ENCODE data around the gene HTRA2.

HTRA2 gene

DNA sequence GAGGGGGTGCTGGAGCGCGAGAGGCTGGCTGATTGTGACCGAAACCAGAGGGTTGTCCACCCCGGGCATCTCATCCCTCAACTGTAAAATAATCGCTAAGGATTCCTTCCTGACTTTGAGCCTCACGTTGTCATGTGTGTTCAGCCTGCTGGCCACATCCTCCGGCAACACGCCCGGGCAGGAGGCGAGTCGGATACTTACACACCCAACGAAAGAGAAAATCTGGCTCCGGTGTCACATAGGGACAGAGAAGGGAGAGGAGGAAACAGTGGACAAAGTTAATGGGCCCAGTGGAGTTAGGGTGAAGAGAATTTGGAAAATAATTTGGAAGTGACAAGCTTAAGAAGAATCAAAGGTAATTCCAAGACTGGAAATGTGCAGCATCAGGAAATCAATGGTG, 13.1 kb upstream of the HTRA2 start:
- DNase-seq = no peak

DNA sequence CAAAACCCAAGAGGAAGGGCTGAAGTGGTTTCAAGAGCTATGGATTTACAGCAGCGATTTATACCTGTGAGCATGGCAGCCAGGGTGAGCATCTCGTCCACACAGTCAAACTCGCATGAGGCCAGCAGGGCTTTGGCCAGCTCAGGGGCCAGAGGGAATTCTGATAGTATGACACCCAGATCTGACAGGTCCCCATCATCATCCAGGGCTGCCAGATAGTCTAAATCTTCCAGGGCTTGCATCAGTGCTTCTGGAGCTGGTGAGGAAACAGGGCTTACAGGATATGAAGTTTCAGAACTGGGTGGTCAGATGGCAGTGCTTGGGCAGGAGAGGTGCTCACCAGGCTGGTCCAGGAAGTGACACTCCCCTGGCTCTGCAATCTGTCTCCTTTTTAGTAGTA, 7.2 kb upstream of the HTRA2 start:
- no peak for DNase-seq

DNA sequence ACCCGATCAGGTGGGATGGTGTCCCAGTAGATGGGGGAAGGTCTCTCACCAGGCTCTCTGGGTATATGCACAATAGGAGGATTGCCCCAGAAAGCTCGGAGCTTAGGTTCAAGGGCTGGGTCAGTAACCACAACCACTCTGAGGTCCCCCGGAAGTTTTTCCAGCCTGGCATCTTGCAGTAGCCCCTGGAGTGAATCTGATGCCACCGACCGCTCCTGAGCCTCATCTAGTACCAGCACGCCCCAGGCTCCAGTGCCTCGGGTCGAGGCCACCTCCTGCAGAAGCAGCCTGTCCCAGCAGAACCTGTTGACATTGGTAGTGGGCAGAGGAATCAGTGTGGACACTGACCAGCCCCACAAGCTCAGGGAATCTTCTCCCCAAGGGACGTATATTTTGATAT, 5.7 kb upstream of the HTRA2 start:
- DNase-seq = no peak

DNA sequence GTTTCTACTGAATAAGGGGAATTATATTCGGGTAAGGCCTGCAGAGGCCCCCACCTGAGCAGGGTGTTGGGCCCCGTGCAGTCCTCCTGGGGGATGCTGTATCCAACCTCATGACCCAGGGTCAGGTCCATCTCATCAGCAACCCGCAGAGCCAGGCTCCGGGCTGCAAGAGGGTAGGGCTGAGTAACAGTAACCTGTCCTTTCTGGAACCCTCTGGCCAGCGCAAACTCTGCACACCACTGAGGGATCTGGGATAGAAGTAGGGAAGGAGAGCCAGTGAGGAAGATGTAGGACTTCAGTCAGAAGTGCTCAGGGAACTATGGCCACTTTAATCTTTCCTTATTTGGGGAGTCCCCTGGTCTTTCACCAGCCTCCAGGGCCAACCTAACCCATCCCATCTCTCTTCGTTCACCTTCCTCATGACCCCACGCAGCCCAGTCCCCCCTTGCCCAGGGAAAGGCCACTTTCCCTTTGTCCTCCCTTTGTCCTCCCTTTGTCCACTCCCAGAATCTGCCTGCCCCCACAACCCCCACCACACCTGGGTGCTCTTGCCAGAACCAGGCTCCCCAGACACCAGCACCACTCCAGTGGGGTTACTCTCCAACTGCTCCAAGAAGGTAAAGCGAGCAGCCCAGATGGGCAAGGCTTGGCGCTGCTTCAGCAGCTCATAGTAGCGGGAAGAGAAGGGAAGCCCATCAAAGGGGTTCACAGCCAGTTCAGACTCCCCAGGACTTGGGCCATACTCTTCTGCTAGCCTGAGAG, 4.6 kb upstream of the HTRA2 start:
- no peak for DNase-seq

DNA sequence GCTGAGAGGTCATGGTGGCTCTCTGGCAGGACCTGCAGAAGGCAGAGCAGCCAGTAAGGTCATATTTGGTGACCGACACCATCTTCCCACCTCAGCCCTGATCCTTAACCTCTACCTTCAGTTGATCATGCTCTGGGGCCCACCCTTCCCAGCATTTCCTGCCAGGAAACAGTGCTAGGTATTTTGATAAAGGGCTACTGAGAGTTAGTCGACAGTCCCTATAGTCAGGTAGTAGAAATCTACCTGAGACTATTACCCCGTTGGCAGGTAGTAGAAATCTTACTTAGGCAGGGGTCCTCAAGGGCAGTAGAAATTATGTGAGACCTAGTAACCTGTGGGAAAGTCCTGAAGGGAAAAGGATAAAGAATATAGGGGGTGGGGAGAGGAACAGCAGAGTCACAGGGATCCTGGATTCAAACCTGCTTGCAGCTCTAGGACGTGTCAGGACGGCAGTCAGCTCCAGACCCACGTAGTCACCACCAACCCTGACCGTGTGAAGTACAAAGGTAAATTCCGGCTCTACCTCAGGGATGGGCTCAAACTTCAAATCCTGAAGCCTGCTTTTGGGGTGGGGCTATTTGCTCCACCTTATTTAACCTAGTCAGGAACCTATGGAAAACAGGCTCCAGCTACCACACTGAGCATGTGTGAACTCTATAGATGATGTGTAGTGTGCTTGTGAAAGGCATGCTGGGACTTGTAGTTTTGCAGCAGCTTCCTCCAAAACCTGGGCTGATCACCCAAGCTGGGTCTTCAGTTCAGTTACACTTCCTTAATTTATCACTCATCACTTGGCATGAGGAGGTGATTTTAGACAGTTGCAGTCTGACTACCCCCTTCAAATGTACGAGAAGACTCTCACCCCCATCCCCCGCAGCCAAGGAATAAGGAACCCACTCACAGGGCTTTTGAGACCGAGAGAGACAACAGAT, 3.8 kb upstream of the HTRA2 start, which contains the start of gene DQX1:
DQX1 (minus strand) TSS at position 515 of the 932 bp plus-strand sequence; CDS start at position 13, 502 bp downstream.
- peak; percentile 65 for DNase-seq

DNA sequence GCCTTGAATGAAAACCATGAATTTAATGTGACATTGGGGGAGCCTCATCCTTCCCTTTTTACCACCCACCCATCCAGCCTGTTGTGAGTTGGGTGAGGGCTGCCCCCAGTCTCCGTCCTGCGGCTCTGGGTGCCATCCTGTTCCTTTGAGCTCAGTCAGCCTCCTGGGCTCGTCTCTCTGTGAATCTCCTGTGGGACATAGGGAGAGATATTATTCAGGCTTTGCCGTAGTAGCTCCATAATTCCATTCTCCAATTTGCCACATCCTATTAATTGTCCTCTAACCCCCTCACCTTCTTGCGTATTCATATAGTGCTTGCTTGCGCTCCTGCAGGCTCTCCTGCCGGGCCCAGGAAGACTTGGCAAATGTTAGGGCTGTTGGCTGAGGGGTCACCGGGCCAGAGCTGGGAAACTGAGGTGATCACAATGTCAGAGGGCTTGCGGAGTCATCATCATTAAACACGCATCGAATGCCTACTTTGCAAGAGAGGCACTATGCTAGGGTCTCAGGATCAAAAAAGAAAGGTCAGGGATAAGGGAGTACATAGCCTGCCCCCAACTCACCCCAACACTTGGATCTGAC, 3.0 kb upstream of the HTRA2 start:
- no peak for DNase-seq

DNA sequence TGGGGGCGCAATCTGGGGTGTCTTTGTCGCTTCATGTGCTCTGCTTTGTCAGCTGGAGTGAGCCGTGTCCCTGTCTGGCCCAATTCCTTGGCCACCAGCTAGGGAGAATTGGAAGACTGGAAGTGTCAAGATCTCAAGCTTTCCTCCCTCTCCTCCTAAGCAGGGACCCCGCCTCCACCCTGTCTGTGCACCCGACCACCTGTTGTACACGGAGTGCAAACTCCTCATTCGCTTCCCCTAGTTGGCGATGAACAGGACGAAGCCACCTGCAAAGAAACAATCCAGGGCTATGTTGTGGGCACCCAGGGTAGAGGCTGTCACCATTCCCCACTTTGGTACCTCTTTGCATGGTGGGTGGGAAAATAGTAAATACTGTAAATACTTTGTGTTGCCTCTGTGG, 2.0 kb upstream of the HTRA2 start:
- DNase-seq = no peak

DNA sequence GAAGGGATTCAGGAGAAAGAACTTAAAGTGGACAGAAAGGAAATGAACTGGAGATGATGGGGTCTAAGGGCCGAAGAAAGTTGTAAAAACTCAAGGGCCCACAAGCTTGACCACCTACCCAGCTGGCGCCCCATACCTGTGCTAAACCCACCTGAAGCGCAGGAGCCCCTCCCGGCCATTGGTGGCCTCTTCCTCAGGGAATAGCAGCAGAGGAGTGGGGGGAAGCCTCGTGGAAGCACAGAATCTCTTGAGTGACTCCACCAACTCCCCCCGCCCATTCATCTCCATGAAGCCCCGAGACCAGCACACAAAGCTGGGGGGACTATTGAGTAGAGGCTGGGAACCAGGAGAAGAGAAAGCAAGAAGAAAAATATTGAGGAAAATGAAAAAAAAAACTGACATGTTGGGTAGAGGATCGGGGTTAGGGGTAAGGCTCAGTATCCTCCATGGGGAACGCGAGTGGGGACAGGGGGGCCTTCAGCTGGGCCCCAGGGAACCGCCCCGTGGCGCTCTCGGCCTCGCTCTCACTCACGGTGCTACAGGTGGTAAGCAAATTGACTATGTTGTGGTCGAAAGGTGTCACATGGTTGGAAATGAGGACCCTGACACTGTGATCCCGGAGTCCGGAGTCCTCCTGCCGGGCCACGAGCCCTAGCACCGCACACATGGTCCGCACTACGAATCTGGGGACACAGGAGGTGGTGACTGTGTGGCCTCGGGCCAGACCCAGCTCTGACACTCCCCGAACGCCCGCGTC, 955 bp upstream of the HTRA2 start:
- no peak for DNase-seq

DNA sequence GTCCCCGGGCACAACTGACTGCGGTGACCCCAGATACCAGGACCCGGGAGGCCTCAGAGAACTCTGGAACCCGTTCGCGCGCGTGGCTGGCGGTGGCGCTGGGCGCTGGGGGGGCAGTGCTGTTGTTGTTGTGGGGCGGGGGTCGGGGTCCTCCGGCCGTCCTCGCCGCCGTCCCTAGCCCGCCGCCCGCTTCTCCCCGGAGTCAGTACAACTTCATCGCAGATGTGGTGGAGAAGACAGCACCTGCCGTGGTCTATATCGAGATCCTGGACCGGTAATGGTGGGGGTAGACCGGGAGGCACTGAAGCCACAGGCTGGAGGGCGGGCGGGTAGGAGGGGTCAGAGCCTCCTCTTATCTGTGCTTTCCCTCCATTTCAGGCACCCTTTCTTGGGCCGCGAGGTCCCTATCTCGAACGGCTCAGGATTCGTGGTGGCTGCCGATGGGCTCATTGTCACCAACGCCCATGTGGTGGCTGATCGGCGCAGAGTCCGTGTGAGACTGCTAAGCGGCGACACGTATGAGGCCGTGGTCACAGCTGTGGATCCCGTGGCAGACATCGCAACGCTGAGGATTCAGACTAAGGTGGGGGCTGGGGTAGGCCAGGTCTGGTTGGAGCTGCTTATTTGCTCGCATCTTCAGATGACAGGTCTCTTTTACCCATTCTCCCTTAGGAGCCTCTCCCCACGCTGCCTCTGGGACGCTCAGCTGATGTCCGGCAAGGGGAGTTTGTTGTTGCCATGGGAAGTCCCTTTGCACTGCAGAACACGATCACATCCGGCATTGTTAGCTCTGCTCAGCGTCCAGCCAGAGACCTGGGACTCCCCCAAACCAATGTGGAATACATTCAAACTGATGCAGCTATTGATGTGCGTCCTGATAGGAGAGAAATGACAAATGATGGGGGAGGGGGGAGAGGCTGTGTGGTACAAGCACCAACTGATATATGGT, 780 bp downstream of the HTRA2 start:
- peak; percentile 83 for DNase-seq

DNA sequence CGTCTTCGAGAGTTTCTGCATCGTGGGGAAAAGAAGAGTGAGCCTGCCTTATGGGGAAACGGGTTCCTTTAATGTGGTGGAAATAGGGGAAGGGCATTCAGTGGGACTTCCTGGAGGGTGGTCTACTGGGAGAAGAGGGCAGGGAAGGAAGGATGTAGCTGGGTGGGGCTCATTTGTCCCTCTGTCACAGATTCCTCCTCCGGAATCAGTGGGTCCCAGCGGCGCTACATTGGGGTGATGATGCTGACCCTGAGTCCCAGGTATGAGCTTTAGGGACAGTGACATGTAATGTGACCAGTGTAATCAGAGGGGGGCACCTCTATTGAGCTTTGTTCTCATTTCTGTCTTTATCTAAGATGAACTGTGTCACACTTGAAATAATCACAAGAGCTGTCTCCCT, 1.9 kb downstream of the HTRA2 start:
- no peak for DNase-seq

DNA sequence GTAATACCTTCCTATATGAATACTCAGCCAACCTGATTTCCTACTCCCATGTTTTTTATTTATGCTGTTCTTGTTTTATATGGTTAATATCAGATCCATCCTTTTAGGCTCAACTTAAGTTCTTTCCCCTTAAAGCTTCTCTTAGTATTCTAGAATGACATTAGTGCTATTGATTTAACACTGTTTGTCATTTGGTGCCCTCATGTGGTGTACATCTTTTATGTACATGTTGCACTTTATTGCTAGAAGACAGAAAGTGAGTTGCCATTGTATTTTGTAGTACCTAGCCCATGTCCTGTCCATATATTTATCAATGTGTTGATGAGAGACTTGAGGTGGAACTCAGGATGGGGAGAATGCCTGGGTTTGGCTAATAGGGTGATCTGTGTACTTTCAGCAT, 2.5 kb downstream of the HTRA2 start:
- peak; percentile 49 for DNase-seq

DNA sequence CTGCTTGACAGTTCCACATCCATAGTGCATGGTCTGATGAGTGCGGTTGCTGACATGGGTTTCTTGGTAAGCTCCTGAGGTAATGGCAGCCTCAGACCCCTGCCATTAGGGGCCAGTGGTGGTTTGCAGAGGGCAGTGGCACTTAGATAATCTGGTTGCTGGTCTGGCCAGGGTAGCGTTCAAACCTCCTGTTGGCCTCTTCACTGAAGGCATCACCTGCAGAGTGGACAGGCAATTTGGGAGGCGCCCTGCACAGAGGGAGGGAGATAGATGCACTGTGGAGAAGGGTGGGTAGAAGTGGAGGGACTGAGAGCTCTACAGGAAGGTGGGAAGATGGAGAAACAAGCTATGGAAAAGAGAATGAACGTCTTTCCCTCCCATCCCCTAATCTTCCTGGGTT, 3.7 kb downstream of the HTRA2 start:
- DNase-seq = no peak

DNA sequence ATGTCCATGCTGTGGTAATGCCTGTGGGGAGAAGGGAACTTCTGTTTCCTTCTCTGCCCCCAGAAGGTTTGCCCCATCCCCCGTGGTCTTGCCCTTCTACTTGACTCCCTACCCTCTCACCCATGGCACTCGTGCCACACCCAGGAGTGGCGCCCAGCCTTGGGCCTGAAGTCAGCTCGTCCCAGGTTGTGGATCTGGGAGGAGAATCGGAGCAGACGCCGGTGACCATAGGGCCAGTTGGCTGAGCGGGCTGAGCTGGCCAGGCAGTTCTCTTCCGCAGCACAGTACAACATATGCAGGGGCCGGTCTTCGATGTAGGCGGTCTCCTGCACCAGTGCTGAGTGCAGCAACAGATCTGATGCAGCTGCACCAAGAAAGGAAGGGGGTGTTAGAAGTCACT, 4.7 kb downstream of the HTRA2 start:
- DNase-seq = no peak

DNA sequence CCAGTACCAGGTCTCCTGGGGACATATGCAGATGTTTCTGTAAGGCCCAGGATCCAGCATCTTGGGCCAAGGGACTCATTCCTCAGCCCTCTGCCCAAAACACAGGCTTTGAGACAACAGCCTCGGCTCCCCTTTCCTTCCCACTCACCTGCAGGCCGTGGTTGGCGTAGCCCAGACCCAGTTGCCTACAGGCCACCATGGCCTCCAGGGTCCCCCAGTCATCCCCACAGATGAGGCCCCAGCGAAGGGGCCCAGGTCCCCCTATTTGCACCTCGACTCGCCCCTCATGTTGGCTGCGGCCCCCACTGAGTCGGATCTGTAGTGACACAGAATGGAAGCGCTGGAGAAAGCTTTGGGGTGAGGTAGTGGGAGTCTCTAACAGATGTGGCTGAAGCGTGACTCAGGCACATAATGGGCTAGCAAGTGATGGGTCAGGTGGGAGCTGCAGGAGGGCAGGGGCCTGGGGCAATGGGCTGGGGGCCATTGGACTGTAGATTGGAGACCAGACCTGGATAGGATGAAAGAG, 5.8 kb downstream of the HTRA2 start:
- DNase-seq = no peak

DNA sequence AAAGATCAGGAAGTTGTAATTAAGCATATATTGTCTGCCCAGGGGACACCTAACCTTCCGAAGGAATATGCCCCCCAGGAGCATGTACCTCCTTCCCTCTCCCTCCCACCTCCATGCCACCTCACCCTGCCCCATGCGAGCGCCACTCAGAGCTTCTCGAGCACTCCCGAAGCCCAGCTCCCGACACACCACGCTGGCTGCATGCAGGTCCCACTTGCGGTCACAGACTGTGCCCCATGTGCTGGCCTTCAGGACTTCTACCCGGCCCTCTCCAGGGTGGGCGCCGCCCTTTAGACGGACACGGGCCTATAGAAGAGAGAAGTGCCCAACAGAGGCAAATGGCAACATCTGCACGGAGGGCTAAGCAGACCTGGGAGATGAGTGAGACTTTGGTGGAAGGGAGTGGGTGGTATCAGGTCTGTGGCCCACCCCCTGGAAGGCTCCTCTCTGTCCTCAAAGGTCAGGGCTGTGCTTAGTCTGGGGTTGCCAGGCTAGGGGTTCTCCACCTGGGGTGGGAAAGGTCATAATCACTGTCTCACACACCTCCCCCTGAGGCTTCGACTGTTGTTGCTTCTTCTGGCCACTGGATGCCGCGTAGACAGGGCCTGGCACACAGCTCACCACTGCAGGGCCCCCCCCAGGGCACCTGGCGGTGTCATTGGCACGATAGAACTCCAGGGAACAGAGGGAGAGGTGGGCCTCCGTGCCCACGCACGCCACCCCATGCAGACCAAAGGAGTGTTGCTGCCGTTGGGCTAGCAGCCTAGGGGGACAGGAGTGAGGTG, 6.6 kb downstream of the HTRA2 start:
- DNase-seq = no peak

DNA sequence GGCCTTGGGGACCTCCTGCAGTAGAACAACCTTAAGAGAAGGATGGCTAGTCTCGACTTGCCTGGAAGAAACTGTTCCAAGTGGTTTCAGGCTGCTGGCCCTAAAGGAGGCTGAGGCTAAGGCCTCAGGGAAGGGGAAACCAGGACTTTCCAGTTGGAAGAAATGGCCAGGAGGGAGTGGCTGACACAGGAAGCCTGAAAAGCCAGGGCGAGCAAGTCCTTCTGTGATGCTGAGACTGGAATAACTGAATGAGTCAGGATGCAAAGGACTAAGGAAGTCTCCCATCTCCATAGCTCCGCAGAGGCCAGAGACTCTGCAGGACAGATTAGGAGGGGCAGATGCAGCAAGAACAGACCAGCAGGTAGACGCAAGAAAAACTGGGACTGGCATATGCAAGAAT, 7.4 kb downstream of the HTRA2 start:
- no peak for DNase-seq

DNA sequence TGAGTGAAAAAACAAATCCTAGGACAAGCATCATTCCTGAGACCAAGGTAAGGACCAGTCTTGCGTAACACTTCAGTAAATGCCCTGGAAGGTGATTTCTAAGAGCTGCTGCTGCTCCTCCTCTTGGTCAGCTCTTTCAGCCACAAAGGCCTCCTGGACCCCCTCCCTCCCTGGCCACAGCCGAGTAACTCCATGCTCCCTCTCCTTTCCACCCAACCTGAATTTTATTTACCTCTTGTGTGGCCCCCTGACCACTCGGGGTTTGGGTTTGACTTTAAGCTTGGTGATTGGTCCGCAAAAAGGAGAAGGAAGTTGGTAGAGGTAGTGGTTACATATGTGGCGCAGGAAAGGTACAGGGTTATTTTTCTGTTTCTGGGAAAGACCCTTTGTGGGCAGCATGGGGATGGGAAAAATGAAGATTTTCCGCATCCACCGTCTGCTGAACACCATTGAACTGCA, 9.2 kb downstream of the HTRA2 start:
- no peak for DNase-seq

DNA sequence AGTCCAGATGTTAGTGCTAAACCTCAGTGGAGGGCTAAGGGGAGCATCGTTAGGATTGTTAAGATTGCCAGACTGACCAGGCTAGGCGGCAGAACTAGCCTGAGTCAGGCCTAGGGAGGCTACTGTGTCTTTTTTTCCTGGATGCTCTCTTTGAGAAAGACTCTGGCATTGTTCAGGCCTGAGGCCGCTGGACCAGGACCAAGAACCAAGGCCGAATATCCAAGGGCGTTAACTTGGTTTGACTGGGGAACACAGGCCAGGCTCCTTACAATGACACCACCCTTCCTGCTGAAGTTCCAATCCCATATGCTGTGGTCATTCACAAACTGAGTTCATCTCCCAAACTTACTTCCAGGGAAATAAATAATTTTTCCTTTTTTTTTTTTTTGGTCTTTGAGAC, 10.6 kb downstream of the HTRA2 start:
- no peak for DNase-seq

DNA sequence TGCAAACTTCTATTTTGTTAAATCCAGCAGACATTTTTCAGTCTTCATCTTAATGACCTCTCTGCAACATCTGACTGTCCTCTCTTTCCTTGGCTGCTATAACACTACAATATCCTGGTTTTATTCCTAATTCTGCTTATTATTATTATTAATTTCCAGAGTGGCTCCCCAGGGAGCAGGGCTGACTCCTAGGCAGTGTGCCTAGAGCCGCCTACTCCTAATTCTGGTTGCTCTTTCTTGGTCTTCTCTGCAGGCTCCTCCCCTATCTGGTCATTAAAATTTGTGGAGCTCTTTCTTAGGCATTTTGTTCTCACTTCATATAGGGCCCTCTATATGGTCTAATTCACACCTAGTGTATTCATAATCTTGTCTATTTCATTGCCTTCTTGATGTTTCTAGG, 13.2 kb downstream of the HTRA2 start:
- no peak for DNase-seq

DNA sequence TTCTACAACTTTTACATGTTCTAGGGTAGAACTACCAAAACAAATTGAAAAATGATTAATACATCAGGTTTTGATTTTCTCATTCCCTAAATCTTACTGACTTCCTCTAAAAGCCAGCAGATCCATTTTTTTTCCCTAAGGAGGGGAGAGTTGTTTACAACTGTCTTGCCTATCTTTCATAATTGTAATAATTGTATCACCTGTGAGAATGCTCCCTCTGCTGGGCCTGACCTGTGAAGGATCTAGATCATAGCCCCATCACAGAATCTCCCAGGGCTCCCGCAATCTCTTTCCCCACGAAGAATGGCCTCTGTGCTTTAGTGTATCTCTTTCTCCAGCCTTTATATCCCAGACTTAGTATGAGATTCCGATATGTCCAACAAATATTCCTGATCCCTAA, 14.9 kb downstream of the HTRA2 start:
- DNase-seq = no peak

DNA sequence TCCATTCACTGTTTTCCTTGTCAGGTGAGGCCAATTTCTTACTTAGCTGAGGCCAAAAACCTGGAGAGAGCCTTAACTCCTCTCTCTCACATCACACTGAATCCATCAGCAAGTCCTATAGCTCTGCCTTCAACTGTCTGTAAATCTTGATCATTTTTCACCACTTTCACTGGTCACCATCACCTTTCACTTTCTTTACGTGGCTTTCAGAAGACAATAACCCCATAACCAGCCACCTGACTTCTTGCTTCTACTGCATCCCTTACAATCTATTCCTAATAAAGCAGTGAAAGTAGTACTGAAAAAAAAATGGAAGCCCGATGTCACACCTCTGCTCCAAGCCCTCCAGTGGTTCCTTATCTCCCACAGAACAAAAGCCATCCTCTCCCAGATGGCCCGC, 16.3 kb downstream of the HTRA2 start:
- DNase-seq = no peak
